ENCODE measurements around the gene SLC9A5.

The SLC9A5 gene

DNA sequence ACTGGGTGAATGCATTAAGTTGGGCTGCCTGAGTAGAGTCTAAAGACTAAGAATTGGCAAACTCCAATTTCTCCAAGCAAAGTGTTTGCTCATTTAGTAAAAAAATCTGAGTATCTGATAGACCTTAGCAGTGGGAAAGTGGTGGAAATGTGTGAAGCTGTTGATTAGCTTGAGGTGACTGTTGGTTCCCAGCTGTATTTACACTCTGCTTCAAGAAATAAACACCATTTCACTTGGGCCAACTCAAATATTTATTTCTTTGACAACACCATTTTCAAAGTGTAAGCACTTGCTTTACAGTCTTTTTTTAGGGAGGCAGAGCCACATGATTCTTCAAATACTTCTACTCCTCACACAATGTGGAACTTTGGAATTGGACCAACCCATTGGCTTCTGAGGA, 69.1 kb downstream of the SLC9A5 start:
- DNase-seq = no peak
